OCI-LY7 (cell line): ENCODE results near the gene CXCL13.
"Not testable (repeated sequence)": the region's sequence is repeated elsewhere in the genome, so short reads cannot be mapped to it uniquely, and the experiment has no call there.

Experiments used
- EZH2phosphoT487 ChIP-seq: fragments of 200-600 bp; sonication (generic); IDR thresholded peaks from 2 replicates; pipeline ENCODE4 v1.6.1; 2018; ENCODE audit warnings: low read depth, borderline replicate concordance, mild to moderate bottlenecking, mixed run types, antibody characterized with exemption, low read length, moderate library complexity, mixed read lengths
- TF ChIP-seq, protein P1 (sequence below): fragments of 200-600 bp; sonication (generic); conservative IDR thresholded peaks from 2 replicates; pipeline ENCODE4 v1.5.1; 2014; ENCODE audit warnings: mild to moderate bottlenecking, antibody characterized with exemption, low read length, moderate library complexity, mixed read lengths

DNA sequence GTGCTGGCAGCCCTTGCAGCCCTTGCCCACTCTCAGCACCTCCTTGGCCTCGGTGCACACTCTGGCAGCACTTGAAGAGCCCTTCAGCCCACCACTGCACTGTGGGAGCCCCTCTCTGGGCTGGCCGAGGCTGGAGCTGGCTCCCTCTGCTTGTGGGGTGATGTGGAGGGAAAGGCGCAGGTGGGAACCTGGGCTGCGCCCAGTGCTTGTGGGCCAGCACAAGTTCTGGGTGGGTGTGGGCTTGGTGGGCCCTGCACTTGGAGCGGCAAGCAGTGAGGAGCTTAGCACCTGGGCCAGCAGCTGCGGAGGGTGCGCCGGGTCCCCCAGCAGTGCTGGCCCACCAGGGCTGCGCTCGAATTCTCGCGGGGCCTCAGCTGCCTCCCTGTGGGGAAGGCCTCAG, 43.9 kb upstream of the CXCL13 start:
- TF ChIP-seq, protein P1, sequence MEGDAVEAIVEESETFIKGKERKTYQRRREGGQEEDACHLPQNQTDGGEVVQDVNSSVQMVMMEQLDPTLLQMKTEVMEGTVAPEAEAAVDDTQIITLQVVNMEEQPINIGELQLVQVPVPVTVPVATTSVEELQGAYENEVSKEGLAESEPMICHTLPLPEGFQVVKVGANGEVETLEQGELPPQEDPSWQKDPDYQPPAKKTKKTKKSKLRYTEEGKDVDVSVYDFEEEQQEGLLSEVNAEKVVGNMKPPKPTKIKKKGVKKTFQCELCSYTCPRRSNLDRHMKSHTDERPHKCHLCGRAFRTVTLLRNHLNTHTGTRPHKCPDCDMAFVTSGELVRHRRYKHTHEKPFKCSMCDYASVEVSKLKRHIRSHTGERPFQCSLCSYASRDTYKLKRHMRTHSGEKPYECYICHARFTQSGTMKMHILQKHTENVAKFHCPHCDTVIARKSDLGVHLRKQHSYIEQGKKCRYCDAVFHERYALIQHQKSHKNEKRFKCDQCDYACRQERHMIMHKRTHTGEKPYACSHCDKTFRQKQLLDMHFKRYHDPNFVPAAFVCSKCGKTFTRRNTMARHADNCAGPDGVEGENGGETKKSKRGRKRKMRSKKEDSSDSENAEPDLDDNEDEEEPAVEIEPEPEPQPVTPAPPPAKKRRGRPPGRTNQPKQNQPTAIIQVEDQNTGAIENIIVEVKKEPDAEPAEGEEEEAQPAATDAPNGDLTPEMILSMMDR: not testable (repeated sequence)
- TF ChIP-seq EZH2phosphoT487: not testable (repeated sequence)
